ENCODE results near the gene MMEL1. TPM values are rescaled to one million over a fixed set of nuclear protein-coding genes. Genes with fewer than 3 reads are reported as not detected.
A peak's percentile ranks its signal among the peaks of the same experiment; 100 is the strongest.

MMEL1 gene
- total and polyA plus RNA-seq, 2 of the 13 experiments (the other 11 are each of a cell fraction or from before 2014, with no cell fraction given): 0.48 TPM; not detected in 1

DNA sequence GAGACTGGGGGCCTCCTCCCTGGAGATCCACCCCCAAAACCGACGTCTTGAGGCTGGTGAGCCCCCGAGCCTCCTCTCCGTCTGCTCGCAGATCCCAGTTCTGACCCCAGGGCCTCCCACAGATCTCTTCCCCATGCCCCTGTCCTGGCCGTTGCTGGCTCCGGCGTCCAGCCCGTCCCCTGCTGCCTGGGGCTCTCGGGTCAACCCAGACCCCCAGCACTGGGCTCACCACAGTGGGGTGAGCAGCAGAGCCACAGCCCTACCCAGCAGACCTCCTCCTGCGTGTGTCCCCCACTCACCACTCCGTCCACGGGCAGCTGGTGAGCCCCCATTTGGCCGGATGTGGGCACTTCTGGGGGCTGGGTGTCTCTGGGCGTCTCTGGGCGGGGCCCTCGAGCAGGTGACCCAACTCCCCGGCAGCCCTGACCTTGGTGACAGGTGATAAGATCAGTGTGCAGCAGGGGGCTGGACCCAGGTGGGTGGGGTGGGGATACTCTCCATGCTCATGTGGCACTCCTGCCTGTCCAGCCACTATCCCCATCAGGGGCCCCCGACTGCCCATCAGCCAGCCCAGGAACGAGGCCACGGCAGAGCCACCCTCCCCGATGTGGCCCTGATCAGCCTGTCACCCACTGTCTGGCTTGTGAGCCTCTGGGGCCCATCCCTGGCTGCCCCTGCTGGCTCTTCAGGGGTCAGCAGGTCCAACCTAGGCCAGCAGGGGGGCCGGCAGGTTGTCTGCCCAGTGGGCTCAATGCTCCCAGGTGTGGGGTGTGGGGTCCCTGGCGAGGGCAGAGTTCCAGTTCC is 75.9 kb downstream of the MMEL1 start (continued):
- TF ChIP-seq ZNF564 (CRISPR knock-in tag; IDR thresholded peaks at IDR 0.05): no peak
- TF ChIP-seq ZNF30 (CRISPR knock-in tag; IDR thresholded peaks at IDR 0.05): no peak
- TF ChIP-seq XBP1 (CRISPR knock-in tag; IDR thresholded peaks at IDR 0.05): no peak
- TF ChIP-seq ZNF17 (CRISPR knock-in tag; IDR thresholded peaks at IDR 0.05): no peak
- TF ChIP-seq GABPA (IDR thresholded peaks at IDR 0.05; ENCODE audit: low read depth, low read length): no peak
- TF ChIP-seq GABPA (CRISPR knock-in tag; IDR thresholded peaks at IDR 0.05; ENCODE audit: low read depth): peak; percentile 63; the same call in 1 of the 2 replicates
- TF ChIP-seq, protein P1, sequence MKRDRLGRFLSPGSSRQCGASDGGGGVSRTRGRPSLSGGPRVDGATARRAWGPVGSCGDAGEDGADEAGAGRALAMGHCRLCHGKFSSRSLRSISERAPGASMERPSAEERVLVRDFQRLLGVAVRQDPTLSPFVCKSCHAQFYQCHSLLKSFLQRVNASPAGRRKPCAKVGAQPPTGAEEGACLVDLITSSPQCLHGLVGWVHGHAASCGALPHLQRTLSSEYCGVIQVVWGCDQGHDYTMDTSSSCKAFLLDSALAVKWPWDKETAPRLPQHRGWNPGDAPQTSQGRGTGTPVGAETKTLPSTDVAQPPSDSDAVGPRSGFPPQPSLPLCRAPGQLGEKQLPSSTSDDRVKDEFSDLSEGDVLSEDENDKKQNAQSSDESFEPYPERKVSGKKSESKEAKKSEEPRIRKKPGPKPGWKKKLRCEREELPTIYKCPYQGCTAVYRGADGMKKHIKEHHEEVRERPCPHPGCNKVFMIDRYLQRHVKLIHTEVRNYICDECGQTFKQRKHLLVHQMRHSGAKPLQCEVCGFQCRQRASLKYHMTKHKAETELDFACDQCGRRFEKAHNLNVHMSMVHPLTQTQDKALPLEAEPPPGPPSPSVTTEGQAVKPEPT (CRISPR knock-in tag; IDR thresholded peaks at IDR 0.05; ENCODE audit: low read depth): no peak
- 0 out of 2 replicates have a peak, but pooled peaks have one; percentile 14 for TF ChIP-seq ZNF430 (CRISPR knock-in tag; IDR thresholded peaks at IDR 0.05)
- TF ChIP-seq ZNF781 (CRISPR knock-in tag; IDR thresholded peaks at IDR 0.05; ENCODE audit: borderline replicate concordance, not compliant biosample characterization): peak; percentile 47
- TF ChIP-seq ZBTB38 (CRISPR knock-in tag; IDR thresholded peaks at IDR 0.05): peak; percentile 26; the same call in 1 of the 2 replicates
- no peak; the same call in 1 of the 2 replicates for TF ChIP-seq RBFOX2 (IDR thresholded peaks at IDR 0.05; ENCODE audit: low read depth, low read length)
- TF ChIP-seq BRD4 (CRISPR knock-in tag; IDR thresholded peaks at IDR 0.05): no peak
- TF ChIP-seq TBX3 (IDR thresholded peaks at IDR 0.05; ENCODE audit: borderline replicate concordance): no peak
- no peak for TF ChIP-seq ZSCAN25 (CRISPR knock-in tag; IDR thresholded peaks at IDR 0.05)
- no peak for TF ChIP-seq ZNF607 (CRISPR knock-in tag; IDR thresholded peaks at IDR 0.05; ENCODE audit: borderline replicate concordance)
- TF ChIP-seq, protein P2, sequence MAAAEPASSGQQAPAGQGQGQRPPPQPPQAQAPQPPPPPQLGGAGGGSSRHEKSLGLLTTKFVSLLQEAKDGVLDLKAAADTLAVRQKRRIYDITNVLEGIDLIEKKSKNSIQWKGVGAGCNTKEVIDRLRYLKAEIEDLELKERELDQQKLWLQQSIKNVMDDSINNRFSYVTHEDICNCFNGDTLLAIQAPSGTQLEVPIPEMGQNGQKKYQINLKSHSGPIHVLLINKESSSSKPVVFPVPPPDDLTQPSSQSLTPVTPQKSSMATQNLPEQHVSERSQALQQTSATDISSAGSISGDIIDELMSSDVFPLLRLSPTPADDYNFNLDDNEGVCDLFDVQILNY (CRISPR knock-in tag; conservative IDR thresholded peaks at IDR 0.05): no peak
- TF ChIP-seq ZMAT3 (CRISPR knock-in tag; conservative IDR thresholded peaks at IDR 0.05): peak; percentile 38; the same call in 1 of the 2 replicates
- 0 out of 2 replicates have a peak, but pooled peaks have one; percentile 18 for TF ChIP-seq ZNF230 (CRISPR knock-in tag; IDR thresholded peaks at IDR 0.05)
- no peak for TF ChIP-seq ZNF782 (CRISPR knock-in tag; IDR thresholded peaks at IDR 0.05; ENCODE audit: borderline replicate concordance)
- TF ChIP-seq, protein P3, sequence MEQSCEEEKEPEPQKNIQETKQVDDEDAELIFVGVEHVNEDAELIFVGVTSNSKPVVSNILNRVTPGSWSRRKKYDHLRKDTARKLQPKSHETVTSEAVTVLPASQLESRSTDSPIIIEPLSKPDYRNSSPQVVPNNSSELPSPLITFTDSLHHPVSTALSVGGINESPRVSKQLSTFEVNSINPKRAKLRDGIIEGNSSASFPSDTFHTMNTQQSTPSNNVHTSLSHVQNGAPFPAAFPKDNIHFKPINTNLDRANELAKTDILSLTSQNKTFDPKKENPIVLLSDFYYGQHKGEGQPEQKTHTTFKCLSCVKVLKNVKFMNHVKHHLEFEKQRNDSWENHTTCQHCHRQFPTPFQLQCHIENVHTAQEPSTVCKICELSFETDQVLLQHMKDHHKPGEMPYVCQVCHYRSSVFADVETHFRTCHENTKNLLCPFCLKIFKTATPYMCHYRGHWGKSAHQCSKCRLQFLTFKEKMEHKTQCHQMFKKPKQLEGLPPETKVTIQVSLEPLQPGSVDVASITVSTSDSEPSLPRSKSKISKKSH (CRISPR knock-in tag; IDR thresholded peaks at IDR 0.05; ENCODE audit: borderline replicate concordance): no peak
- TF ChIP-seq ZNF367 (CRISPR knock-in tag; IDR thresholded peaks at IDR 0.05; ENCODE audit: borderline replicate concordance): no peak; the same call in 1 of the 2 replicates
- TF ChIP-seq ZNF557 (CRISPR knock-in tag; IDR thresholded peaks at IDR 0.05): no peak
- no peak for TF ChIP-seq EED (CRISPR knock-in tag; IDR thresholded peaks at IDR 0.05)
- TF ChIP-seq ZNF615 (CRISPR knock-in tag; IDR thresholded peaks at IDR 0.05; ENCODE audit: borderline replicate concordance): no peak
- no peak for TF ChIP-seq ZNF724P (CRISPR knock-in tag; IDR thresholded peaks at IDR 0.05; ENCODE audit: borderline replicate concordance)

Measured in HepG2 (cell line).